Measurements from ENCODE around the gene SV2B.

The SV2B gene

GRCh38 chr15:91219206-91219605, 119.1 kb downstream of the SV2B start:
- TF ChIP-seq CTCF (IDR thresholded peaks at IDR 0.05; ENCODE audit: low read depth, low read length), result no peak
- no peak overlapping the region for H3K4me3 ChIP-seq (ENCODE audit: low read depth, low read length)

DNA sequence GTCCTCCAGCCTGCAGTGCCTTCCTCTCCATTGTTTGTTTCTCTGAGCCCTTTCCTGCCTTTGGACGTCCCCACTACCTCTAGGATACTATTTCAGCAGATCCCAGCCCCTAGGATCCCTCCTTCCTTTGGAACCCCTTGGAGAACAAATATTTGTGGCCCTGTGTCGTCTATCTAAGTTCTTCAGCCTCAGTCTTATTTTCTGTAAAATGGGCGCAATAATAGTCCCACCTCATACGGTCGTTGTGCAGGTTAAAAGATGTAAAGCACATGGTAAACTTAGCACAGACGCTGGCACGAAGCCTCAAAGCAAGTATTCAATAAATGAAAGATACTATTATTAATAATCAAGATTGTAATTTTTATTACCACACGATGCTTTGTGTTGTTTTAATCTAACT, 122.0 kb downstream of the SV2B start:
- H3K4me3 ChIP-seq (ENCODE audit: low read depth, low read length), result no peak overlapping the region
- no peak for TF ChIP-seq CTCF (IDR thresholded peaks at IDR 0.05; ENCODE audit: low read depth, low read length)

GRCh38 chr15:91223863-91224262, 123.8 kb downstream of the SV2B start:
- no peak for TF ChIP-seq CTCF (IDR thresholded peaks at IDR 0.05; ENCODE audit: low read depth, low read length)
- H3K4me3 ChIP-seq (ENCODE audit: low read depth, low read length), result no peak overlapping the region

- peak; percentile 53; the same call in 1 of the 2 replicates for TF ChIP-seq CTCF (IDR thresholded peaks at IDR 0.05; ENCODE audit: low read depth, low read length)
- no peak overlapping the region for H3K4me3 ChIP-seq (ENCODE audit: low read depth, low read length)
Observed at GRCh38 chr15:91224755-91225380, 124.8 kb downstream of the SV2B start.

GRCh38 chr15:91225741-91226140, 125.7 kb downstream of the SV2B start:
- no peak for TF ChIP-seq CTCF (IDR thresholded peaks at IDR 0.05; ENCODE audit: low read depth, low read length)
- no peak overlapping the region for H3K4me3 ChIP-seq (ENCODE audit: low read depth, low read length)

DNA sequence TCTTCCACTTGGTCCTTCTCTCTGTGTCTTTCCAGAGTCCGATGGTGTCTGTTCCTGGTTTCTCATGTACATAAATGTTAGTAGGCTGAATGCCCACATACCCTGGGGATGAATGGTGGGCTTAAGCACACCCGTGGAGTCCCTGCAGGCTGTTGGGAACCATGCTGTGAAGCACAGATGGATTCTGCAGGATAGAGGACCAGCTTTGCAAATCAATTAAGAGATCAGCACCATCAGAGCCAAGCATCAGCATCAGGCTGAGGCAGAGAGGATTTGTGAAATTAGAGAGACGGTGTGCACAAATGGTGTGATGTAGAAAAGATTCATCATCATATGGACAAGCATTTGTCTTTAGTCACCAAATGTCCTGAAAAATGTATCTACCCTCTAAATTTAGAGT, 127.1 kb downstream of the SV2B start:
- no peak for TF ChIP-seq CTCF (IDR thresholded peaks at IDR 0.05; ENCODE audit: low read depth, low read length)
- H3K4me3 ChIP-seq (ENCODE audit: low read depth, low read length), result no peak overlapping the region

DNA sequence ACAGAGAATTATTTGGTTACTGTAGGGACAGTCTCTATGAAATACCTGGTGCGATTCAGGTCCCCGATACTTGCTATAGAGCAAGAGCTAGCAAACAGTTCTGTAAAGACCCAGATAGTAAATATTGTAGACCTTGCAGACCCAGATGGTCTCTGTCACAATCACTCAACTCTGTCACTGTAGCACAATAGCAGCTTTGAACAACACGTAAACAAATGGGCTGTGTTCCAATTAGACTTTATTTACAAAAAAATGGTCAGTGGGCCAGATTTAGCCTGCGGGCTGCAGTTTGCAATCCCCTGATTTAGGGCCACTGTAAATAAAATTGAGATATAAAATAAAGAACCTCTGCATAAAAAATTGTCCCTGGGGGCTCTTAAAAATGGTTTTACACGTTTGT, 127.7 kb downstream of the SV2B start:
- no peak overlapping the region for H3K4me3 ChIP-seq (ENCODE audit: low read depth, low read length)
- no peak for TF ChIP-seq CTCF (IDR thresholded peaks at IDR 0.05; ENCODE audit: low read depth, low read length)

Measured in WI38 (cell line).